Activated CD8-positive, alpha-beta memory T cell treated with anti-CD3 and anti-CD28 coated beads for 1 hour (primary cell): ENCODE data around the gene RIPK4.
"Not testable (repeated sequence)": the region's sequence is repeated elsewhere in the genome, so short reads cannot be mapped to it uniquely, and the experiment has no call there.

Experiments
- DNase-seq, 2 donors: peaks; one replicate each; pipeline ENCODE4 v3.0.0-alpha.2; 2020; ENCODE audit warnings: low read depth in 1 of 2; ENCODE audit errors: extremely low read depth in 1 of 2

Gene RIPK4

DNA sequence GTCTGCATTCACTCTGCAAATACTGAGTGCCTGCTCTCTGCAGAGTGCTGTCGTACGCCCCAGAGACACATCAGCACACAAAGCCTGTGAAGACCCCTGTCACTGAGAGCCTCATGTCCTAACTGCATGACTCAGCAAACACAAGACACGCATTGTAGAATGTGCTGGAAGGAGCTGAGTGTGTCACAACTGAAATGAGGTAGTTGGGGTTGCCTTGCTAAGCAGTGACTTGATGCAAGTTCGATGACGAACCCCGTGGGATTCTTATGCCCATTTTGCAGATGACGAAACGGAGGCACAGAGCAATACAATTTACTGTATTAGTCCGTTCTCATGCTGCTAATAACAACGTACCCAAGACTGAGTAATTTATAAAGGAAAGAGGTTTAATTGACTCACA lies 65.1 kb downstream of the RIPK4 start:
- no peak for DNase-seq

GRCh38 chr21:41699311-41699710 lies 67.5 kb downstream of the RIPK4 start:
- no peak for DNase-seq

GRCh38 chr21:41698071-41698470 lies 68.8 kb downstream of the RIPK4 start:
- no peak for DNase-seq

- DNase-seq: no peak
These were observed 71.3 kb downstream of the RIPK4 start for GRCh38 chr21:41695513-41695912.

DNA sequence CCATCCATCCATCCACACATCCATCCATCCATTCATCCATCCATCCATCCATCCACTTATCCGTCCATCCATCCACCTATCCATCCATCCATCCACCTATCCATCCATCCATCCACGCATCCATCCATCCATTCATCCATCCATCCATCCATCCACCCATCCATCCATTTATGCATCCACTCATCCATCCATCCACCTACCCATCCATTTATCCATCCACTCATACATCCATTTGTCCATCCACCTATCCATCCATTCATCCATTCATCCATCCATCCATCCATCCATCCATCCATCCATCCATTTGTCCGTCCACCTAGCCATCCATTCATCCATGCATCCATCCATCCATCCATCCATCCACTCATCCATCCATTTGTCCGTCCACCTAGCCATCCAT lies 72.8 kb downstream of the RIPK4 start:
- not testable (repeated sequence) for DNase-seq

DNA sequence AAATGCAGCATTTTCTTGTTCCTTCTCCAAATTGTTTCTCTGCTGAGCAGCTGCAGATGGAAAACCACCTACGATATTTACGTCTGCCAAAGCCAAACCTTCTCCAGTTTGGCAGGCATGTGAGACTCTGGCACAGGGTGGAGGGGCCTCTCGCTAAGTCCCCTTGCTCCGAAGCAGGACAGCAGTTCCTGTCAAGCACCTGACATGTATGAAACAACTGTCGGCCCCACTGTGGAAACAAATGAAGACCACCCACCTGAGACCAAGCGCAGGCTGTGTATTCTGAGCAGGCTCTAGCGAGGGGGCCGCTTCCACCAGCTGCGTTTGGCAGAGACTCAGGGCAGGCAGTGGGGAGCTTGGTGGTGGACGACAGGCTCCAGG lies 74.7 kb downstream of the RIPK4 start:
- DNase-seq: no peak

- DNase-seq: no peak
These were observed 75.4 kb downstream of the RIPK4 start for GRCh38 chr21:41691205-41692184.
